Mesendoderm (in vitro differentiated cells): ENCODE results near the gene RWDD4.

ENCODE experiments used
- DNase-seq: peaks from one replicate; pipeline ENCODE4 v3.0.0; 2013
- H2AK5ac ChIP-seq: 2 replicates; pipeline ENCODE4 v1.6.1; 2013; ENCODE audit warnings: low read length, inconsistent platforms
- H2BK120ac ChIP-seq: 2 replicates; pipeline ENCODE4 v1.6.1; 2013; ENCODE audit warnings: low read depth, mild to moderate bottlenecking, low read length, moderate library complexity, mixed read lengths
- H2BK15ac ChIP-seq: replicated peaks from 2 replicates; pipeline ENCODE4 v1.6.1; 2013; ENCODE audit warnings: low read depth, mild to moderate bottlenecking, moderate library complexity
- H2BK5ac ChIP-seq: 2 replicates; pipeline ENCODE4 v1.6.1; 2013; ENCODE audit warnings: low read length, inconsistent platforms
- H3K18ac ChIP-seq: 2 replicates; pipeline ENCODE4 v1.6.1; 2013; ENCODE audit warnings: mild to moderate bottlenecking, low read length, mixed read lengths
- H3K23ac ChIP-seq: one replicate; pipeline ENCODE4 v1.6.1; 2013; ENCODE audit warnings: low read length
- H3K27ac ChIP-seq: 2 replicates; pipeline ENCODE4 v1.5.1; 2013; ENCODE audit warnings: low read depth, mild to moderate bottlenecking, inconsistent platforms, low read length, moderate library complexity
- H3K27me3 ChIP-seq: 2 replicates; pipeline ENCODE4 v1.6.1; 2013; ENCODE audit warnings: low read length, control low read depth, mild to moderate bottlenecking, inconsistent platforms; ENCODE audit not compliant: insufficient read depth, poor library complexity
- H3K36me3 ChIP-seq: 2 replicates; pipeline ENCODE4 v1.6.1; 2013; ENCODE audit warnings: low read length, inconsistent platforms; ENCODE audit not compliant: control insufficient read depth, insufficient read depth
- H3K4ac ChIP-seq: one replicate; pipeline ENCODE4 v1.6.1; 2013; ENCODE audit warnings: low read depth, mild to moderate bottlenecking, low read length, moderate library complexity
- H3K4me1 ChIP-seq: 2 replicates; pipeline ENCODE4 v1.6.1; 2013; ENCODE audit warnings: low read depth, low read length, inconsistent platforms; ENCODE audit not compliant: control insufficient read depth
- H3K4me2 ChIP-seq: 2 replicates; pipeline ENCODE4 v1.6.1; 2013; ENCODE audit warnings: low read length
- H3K4me3 ChIP-seq: 2 replicates; pipeline ENCODE4 v1.5.1; 2013; ENCODE audit warnings: mild to moderate bottlenecking, low read length
- H3K56ac ChIP-seq: one replicate; pipeline ENCODE4 v1.6.1; 2013; ENCODE audit warnings: low read length
- H3K79me1 ChIP-seq: 2 replicates; pipeline ENCODE4 v1.6.1; 2013; ENCODE audit warnings: low read length, inconsistent platforms
- H3K79me2 ChIP-seq: 2 replicates; pipeline ENCODE4 v1.6.1; 2013; ENCODE audit warnings: mild to moderate bottlenecking, low read length; ENCODE audit not compliant: control insufficient read depth, insufficient read depth
- H3K9ac ChIP-seq: 2 replicates; pipeline ENCODE4 v1.6.1; 2013; ENCODE audit warnings: low read length, inconsistent platforms
- H4K5ac ChIP-seq: one replicate; pipeline ENCODE4 v1.6.1; 2013; ENCODE audit warnings: low read length
- H4K8ac ChIP-seq: one replicate; pipeline ENCODE4 v1.6.1; 2013; ENCODE audit warnings: low read depth, mild to moderate bottlenecking, control low read depth, low read length, moderate library complexity
- WGBS: extraction: QIAGEN DNeasy Blood & Tissue Kit; methylation state at CpG from one replicate; pipeline ENCODE4 v1.1.7; 2013; ENCODE audit warnings: low lambda C conversion rate, missing lambda C conversion rate; ENCODE audit not compliant: insufficient coverage; ENCODE audit errors: extremely low coverage; 5-methylcytosine and 5-hydroxymethylcytosine counted together

Gene RWDD4

GRCh38 chr4:183610033-183610432 lies 49.0 kb downstream of the RWDD4 start:
- Histone ChIP-seq H3K4me3 (no peak overlapping the region), H2BK15ac (no peak overlapping the region), H3K27ac (no peak overlapping the region), H3K79me2 (no peaks in the 10 kb centered on the region), H2AK5ac (no peak overlapping the region), H3K9ac (no peak overlapping the region), H2BK120ac (no peak overlapping the region), H3K56ac (no peak overlapping the region), H3K4me2 (no peak overlapping the region), H3K79me1 (no peaks in the 10 kb centered on the region), H3K4ac (no peak overlapping the region), H3K36me3 (no peaks in the 10 kb centered on the region), H3K23ac (no peak overlapping the region), H3K4me1 (no peaks in the 10 kb centered on the region), H3K18ac (no peak overlapping the region), H3K27me3 (no peaks in the 10 kb centered on the region), H2BK5ac (no peak overlapping the region), H4K5ac (no peak overlapping the region), H4K8ac (no peak overlapping the region)
- DNase-seq = peak; percentile 30
- WGBS = no CpG with 5 or more reads among the region's 2 CpGs

GRCh38 chr4:183609151-183609550 lies 49.8 kb downstream of the RWDD4 start:
- no peak overlapping the region for H4K5ac ChIP-seq
- no peaks in the 10 kb centered on the region for H3K79me1 ChIP-seq
- H3K4me1 ChIP-seq = no peaks in the 10 kb centered on the region
- H3K56ac ChIP-seq = no peak overlapping the region
- no peaks in the 10 kb centered on the region for H3K36me3 ChIP-seq
- H3K79me2 ChIP-seq = no peaks in the 10 kb centered on the region
- no peak overlapping the region for H3K4me3 ChIP-seq
- no peak overlapping the region for H3K4ac ChIP-seq
- no peak overlapping the region for H3K4me2 ChIP-seq
- no CpG with 5 or more reads among the region's 9 CpGs for WGBS
- H2BK15ac ChIP-seq = no peak overlapping the region
- no peak overlapping the region for H2BK5ac ChIP-seq
- H3K18ac ChIP-seq = no peak overlapping the region
- no peak for DNase-seq
- H3K27ac ChIP-seq = no peak overlapping the region
- no peak overlapping the region for H3K9ac ChIP-seq
- no peaks in the 10 kb centered on the region for H3K27me3 ChIP-seq
- H2BK120ac ChIP-seq = no peak overlapping the region
- no peak overlapping the region for H4K8ac ChIP-seq
- H3K23ac ChIP-seq = no peak overlapping the region
- no peak overlapping the region for H2AK5ac ChIP-seq

GRCh38 chr4:183607894-183608293 lies 51.1 kb downstream of the RWDD4 start:
- Histone ChIP-seq H3K9ac (no peak overlapping the region), H2AK5ac (no peak overlapping the region), H3K4me3 (no peak overlapping the region), H3K56ac (no peak overlapping the region), H3K4ac (no peak overlapping the region), H4K8ac (no peak overlapping the region), H3K4me1 (no peaks in the 10 kb centered on the region), H3K18ac (no peak overlapping the region), H2BK15ac (no peak overlapping the region), H4K5ac (no peak overlapping the region), H3K79me2 (no peaks in the 10 kb centered on the region), H2BK120ac (no peak overlapping the region), H3K36me3 (no peaks in the 10 kb centered on the region), H3K27me3 (no peaks in the 10 kb centered on the region), H3K27ac (no peak overlapping the region), H2BK5ac (no peak overlapping the region), H3K4me2 (no peak overlapping the region), H3K23ac (no peak overlapping the region), H3K79me1 (no peaks in the 10 kb centered on the region)
- no CpG with 5 or more reads among the region's 4 CpGs for WGBS
- DNase-seq = no peak

GRCh38 chr4:183602557-183603027 lies 56.4 kb downstream of the RWDD4 start:
- Histone ChIP-seq H3K36me3 (no peaks in the 10 kb centered on the region), H2AK5ac (no peak overlapping the region), H4K5ac (no peak overlapping the region), H3K79me1 (no peaks in the 10 kb centered on the region), H2BK120ac (no peak overlapping the region), H3K56ac (no peak overlapping the region), H3K4me2 (no peak overlapping the region), H3K27me3 (no peaks in the 10 kb centered on the region), H3K4me3 (no peak overlapping the region), H4K8ac (no peak overlapping the region), H3K4me1 (no peaks in the 10 kb centered on the region), H3K4ac (no peak overlapping the region), H3K18ac (no peak overlapping the region), H3K23ac (no peak overlapping the region), H3K27ac (no peak overlapping the region), H2BK5ac (no peak overlapping the region), H2BK15ac (no peak overlapping the region), H3K9ac (no peak overlapping the region), H3K79me2 (no peaks in the 10 kb centered on the region)
- WGBS = no CpG with 5 or more reads among the region's 6 CpGs
- DNase-seq = peak; percentile 54

- H3K4me2 ChIP-seq = no peak overlapping the region
- H3K79me2 ChIP-seq = no peaks in the 10 kb centered on the region
- no peak overlapping the region for H4K8ac ChIP-seq
- WGBS = no CpG with 5 or more reads among the region's 1 CpG
- H3K27me3 ChIP-seq = no peaks in the 10 kb centered on the region
- H3K4me3 ChIP-seq = no peak overlapping the region
- no peaks in the 10 kb centered on the region for H3K79me1 ChIP-seq
- H2AK5ac ChIP-seq = no peak overlapping the region
- no peak overlapping the region for H4K5ac ChIP-seq
- no peak overlapping the region for H3K23ac ChIP-seq
- no peak overlapping the region for H2BK120ac ChIP-seq
- H3K4me1 ChIP-seq = no peaks in the 10 kb centered on the region
- DNase-seq = no peak
- H2BK5ac ChIP-seq = no peak overlapping the region
- H3K9ac ChIP-seq = no peak overlapping the region
- no peaks in the 10 kb centered on the region for H3K36me3 ChIP-seq
- no peak overlapping the region for H3K27ac ChIP-seq
- no peak overlapping the region for H3K56ac ChIP-seq
- no peak overlapping the region for H2BK15ac ChIP-seq
- no peak overlapping the region for H3K4ac ChIP-seq
- no peak overlapping the region for H3K18ac ChIP-seq
Observed at GRCh38 chr4:183601381-183601780, 57.6 kb downstream of the RWDD4 start.

GRCh38 chr4:183600189-183600685 lies 58.7 kb downstream of the RWDD4 start:
- no peak overlapping the region for H2AK5ac ChIP-seq

More at GRCh38 chr4:183600189-183600685, 58.7 kb downstream of the RWDD4 start:
- Histone ChIP-seq H3K4me1 (no peaks in the 10 kb centered on the region), H3K79me1 (no peaks in the 10 kb centered on the region), H3K9ac (no peak overlapping the region), H2BK120ac (no peak overlapping the region), H3K23ac (no peak overlapping the region), H3K18ac (no peak overlapping the region), H3K4me2 (no peak overlapping the region), H3K79me2 (no peaks in the 10 kb centered on the region), H3K27me3 (no peaks in the 10 kb centered on the region), H2BK15ac (no peak overlapping the region), H3K36me3 (no peaks in the 10 kb centered on the region), H4K5ac (no peak overlapping the region), H3K4ac (no peak overlapping the region), H3K27ac (no peak overlapping the region), H2BK5ac (no peak overlapping the region), H4K8ac (no peak overlapping the region), H3K56ac (no peak overlapping the region), H3K4me3 (no peak overlapping the region)
- no CpG with 5 or more reads among the region's 3 CpGs for WGBS
- peak; percentile 60 for DNase-seq
